HepG2 (cell line): ENCODE data around the gene ALLC.

ENCODE experiments used
- CBX5 ChIP-seq: sonication (generic); formaldehyde crosslinking; IDR thresholded peaks from 2 replicates; pipeline ENCODE4 v1.4.0; 2020; ENCODE audit warnings: missing genetic modification reagents, borderline replicate concordance
- HDAC2 ChIP-seq: sonication (generic); formaldehyde crosslinking; IDR thresholded peaks from 2 replicates; pipeline ENCODE4 v1.4.0; 2020; ENCODE audit warnings: missing genetic modification reagents
- HNRNPK ChIP-seq: fragments of 200-400 bp; formaldehyde crosslinking; IDR thresholded peaks from 2 replicates; pipeline ENCODE4 v1.6.1; 2018; ENCODE audit warnings: low read length, low read depth, moderate library complexity, mild to moderate bottlenecking; ENCODE audit not compliant: poor library complexity, severe bottlenecking
- POLR2A ChIP-seq, 2 experiments: IDR thresholded peaks; 2 replicates each; pipeline ENCODE4 v1.6.1; 2011; ENCODE audit warnings: low read depth in 2 of 2, low read length in 2 of 2, mild to moderate bottlenecking in 1 of 2, moderate library complexity in 1 of 2; ENCODE audit not compliant: insufficient read depth in 1 of 2
- SP4 ChIP-seq: sonication (generic); formaldehyde crosslinking; IDR thresholded peaks from 2 replicates; pipeline ENCODE4 v1.8.1; 2023; ENCODE audit warnings: mild to moderate bottlenecking, missing genetic modification reagents
- ZFP37 ChIP-seq: sonication (generic); formaldehyde crosslinking; IDR thresholded peaks from 2 replicates; pipeline ENCODE4 v1.4.0; 2020; ENCODE audit warnings: missing genetic modification reagents, borderline replicate concordance
- ZNF138 ChIP-seq: sonication (generic); formaldehyde crosslinking; IDR thresholded peaks from 2 replicates; pipeline ENCODE4 v1.5.0; 2020; ENCODE audit warnings: mild to moderate bottlenecking, low read depth, missing genetic modification reagents

GRCh38 chr2:3708576-3708975, 50.6 kb downstream of the ALLC start:
- TF ChIP-seq HNRNPK (no peak), ZNF138 (CRISPR knock-in tag) (no peak), CBX5 (CRISPR knock-in tag) (no peak), POLR2A (IDR thresholded peaks at IDR 0.05; ENCODE audit: insufficient read depth in 1 of 2, low read depth in 2 of 2, low read length in 2 of 2) (no peak), HDAC2 (CRISPR knock-in tag) (no peak), ZFP37 (no peak), SP4 (no peak)
